ENCODE data around the gene FTH1. TPM values are rescaled to one million over a fixed set of nuclear protein-coding genes. Genes with fewer than 3 reads are reported as not detected.
A peak's percentile ranks its signal among the peaks of the same experiment; 100 is the strongest.

FTH1 gene
- total and polyA plus RNA-seq, 2 of the 13 experiments (the other 11 are each of a cell fraction or from before 2014, with no cell fraction given), result 607 to 760 TPM

GRCh38 chr11:61928606-61929005 is 38.8 kb downstream of the FTH1 start:
- in situ Hi-C loops (cut with HindIII; ENCODE audit: extremely low pct_ligation_motif_present, low pct_unique_long_range_greater_than_20kb) (no loop called here), intact Hi-C loops (cut with micrococcal nuclease; ENCODE audit: unreplicated experiment) (no loop called here)
- CTCF ChIA-PET (ENCODE audit: low intra/inter-chr PET ratio, low total read pairs), result no interaction called here
- no TSS peak for BruUV-seq (replicated peaks)
- TF ChIP-seq EHMT2 (IDR thresholded peaks at IDR 0.05; ENCODE audit: borderline replicate concordance, low read depth, low read length) (no peak), ZBTB26 (CRISPR knock-in tag; IDR thresholded peaks at IDR 0.05; ENCODE audit: borderline replicate concordance) (no peak), CEBPB (IDR thresholded peaks at IDR 0.05; ENCODE audit: borderline replicate concordance, low read depth, low read length) (peak; percentile 23; the same call in 1 of the 2 replicates), HNF1B (CRISPR knock-in tag; IDR thresholded peaks at IDR 0.05) (no peak), ZNF512 (CRISPR knock-in tag; IDR thresholded peaks at IDR 0.05) (no peak), DDIT3 (CRISPR knock-in tag; IDR thresholded peaks at IDR 0.05) (no peak), ZNF264 (CRISPR knock-in tag; IDR thresholded peaks at IDR 0.05) (no peak)
- Histone ChIP-seq H4K20me1 (ENCODE audit: insufficient read depth, low read length) (no peaks in the 10 kb centered on the region), H2AFZ (ENCODE audit: low read length) (no peak overlapping the region), H3K4me2 (ENCODE audit: low read depth, low read length) (no peak overlapping the region), H3K4me3 (replicated peaks in 1 of 3; ENCODE audit: insufficient read depth in 1 of 3, low read depth in 2 of 3, low read length in 3 of 3) (no peak overlapping the region), H3K27me3 (ENCODE audit: control insufficient read depth in 1 of 2, insufficient read depth in 2 of 2, low read length in 2 of 2) (no peaks in the 10 kb centered on the region), H3K9me3 (ENCODE audit: low read length) (no peaks in the 10 kb centered on the region), H3K27ac (ENCODE audit: extremely low read length, insufficient read depth, low read length) (no peak overlapping the region), H3K79me2 (ENCODE audit: insufficient read depth, low read length) (no peaks in the 10 kb centered on the region), H3K4me1 (ENCODE audit: insufficient read depth, low read length) (peaks cover 26% of the 10 kb centered on the region), H3K9ac (ENCODE audit: insufficient read depth, low read depth, low read length) (no peak overlapping the region), H3K36me3 (replicated peaks in 1 of 2; ENCODE audit: control insufficient read depth in 1 of 2, insufficient read depth in 2 of 2, low read length in 2 of 2) (no peaks in the 10 kb centered on the region)
- no peak for ATAC-seq
- POLR2A ChIA-PET, result interaction anchor here (1.5 to 1.6 kb wide), 2 partner anchors 22 to 24 kb away, joined by 3 to 4 read pairs; partner anchors contain the start of gene BEST1
- no peak for DNase-seq (ENCODE audit: low spot score)
- no peak for FAIRE-seq

Measured in HepG2 (cell line).